CD4-positive, alpha-beta memory T cell (primary cell): Measurements from ENCODE around the gene CCR8. TPM values are rescaled to one million over a fixed set of nuclear protein-coding genes. Genes with fewer than 3 reads are reported as not detected.
A peak's percentile ranks its signal among the peaks of the same experiment; 100 is the strongest.

Experiments used
- CTCF ChIA-PET: fragments of 350-600 bp; sonication (Branson Sonifier 250); formaldehyde crosslinking; loops from one replicate; lab custom pipeline; 2021; ENCODE audit warnings: inconsistent platforms; ENCODE audit not compliant: partially characterized antibody; lab: Charles Lee
- POLR2A ChIA-PET: fragments of 350-600 bp; sonication (Branson Sonifier 250); formaldehyde crosslinking; loops from one replicate; lab custom pipeline; 2021; ENCODE audit not compliant: partially characterized antibody; lab: Charles Lee
- DNase-seq, 5 donors: peaks; one replicate each; pipeline versions ENCODE4 v3.0.0 to v3.0.0-alpha.2; 2020 to 2022; ENCODE audit warnings: mixed read lengths in 1 of 5
- H3K27ac ChIP-seq: one replicate; pipeline ENCODE4 v1.7.0; 2013; ENCODE audit warnings: low read depth, low read length
- H3K27me3 ChIP-seq: 2 replicates; pipeline ENCODE4 v1.7.0; 2013; ENCODE audit warnings: mild to moderate bottlenecking, low read length, moderate library complexity; ENCODE audit not compliant: insufficient read depth
- H3K36me3 ChIP-seq: 2 replicates; pipeline ENCODE4 v1.7.0; 2013; ENCODE audit warnings: mild to moderate bottlenecking, low read length, moderate library complexity; ENCODE audit not compliant: insufficient read depth
- H3K4me1 ChIP-seq: 2 replicates; pipeline ENCODE4 v1.7.0; 2013; ENCODE audit warnings: mild to moderate bottlenecking, low read length, moderate library complexity; ENCODE audit not compliant: insufficient read depth
- H3K4me3 ChIP-seq, 2 donors: one replicate each; pipeline ENCODE4 v1.7.0; 2013; ENCODE audit warnings: low read length in 2 of 2, mild to moderate bottlenecking in 1 of 2
- H3K9me3 ChIP-seq, 2 donors: one replicate each; pipeline ENCODE4 v1.7.0; 2013; ENCODE audit warnings: low read length in 2 of 2, control low read depth in 1 of 2; ENCODE audit not compliant: control insufficient read depth in 1 of 2
- H3K27ac Mint-ChIP-seq, 7 donors: one replicate each; pipeline ENCODE4 v1.8.0; 2020 to 2021; ENCODE audit warnings: mixed read lengths in 7 of 7, mild to moderate bottlenecking in 6 of 7, inconsistent platforms in 3 of 7, moderate library complexity in 3 of 7
- H3K27me3 Mint-ChIP-seq, 2 donors: one replicate each; pipeline ENCODE4 v1.8.0; 2020 to 2021; ENCODE audit warnings: mixed read lengths in 2 of 2
- H3K36me3 Mint-ChIP-seq, 2 donors: one replicate each; pipeline ENCODE4 v1.8.0; 2020 to 2021; ENCODE audit warnings: mixed read lengths in 2 of 2, inconsistent platforms in 1 of 2, mild to moderate bottlenecking in 1 of 2
- H3K4me1 Mint-ChIP-seq, 4 donors: one replicate each; pipeline ENCODE4 v1.8.0; 2020 to 2021; ENCODE audit warnings: mixed read lengths in 4 of 4, mild to moderate bottlenecking in 1 of 4
- H3K4me3 Mint-ChIP-seq, 8 donors: one replicate each; pipeline ENCODE4 v1.8.0; 2020 to 2021; ENCODE audit warnings: mixed read lengths in 8 of 8, mild to moderate bottlenecking in 7 of 8, moderate library complexity in 6 of 8, inconsistent platforms in 3 of 8
- H3K9me3 Mint-ChIP-seq, 8 donors: one replicate each; pipeline ENCODE4 v1.8.0; 2020 to 2021; ENCODE audit warnings: mixed read lengths in 8 of 8, mild to moderate bottlenecking in 5 of 8, inconsistent platforms in 3 of 8, moderate library complexity in 1 of 8
- intact Hi-C: fragments of 100-400 bp; cut with micrococcal nuclease; formaldehyde crosslinking; loops from one replicate; pipeline ENCODE4 v1.15.1; 2023
- polyA plus RNA-seq, 2 donors: library from polyadenylated mRNA; unstranded; fragments of 300-500 nt; fragmentation: Illumina TruSeq; gene quantifications; one replicate each; pipeline ENCODE4 v1.2.3, GENCODE V29; 2021
- total RNA-seq, 2 experiments: library from RNA; stranded (reverse); gene quantifications; one replicate each; pipeline ENCODE4 v1.2.3, GENCODE V29; 2021

CCR8 gene
- total and polyA plus RNA-seq, 4 experiments from 2014 or later = 5.3 to 12.3 (median 6.2) TPM

- H3K4me1 ChIP-seq = peaks cover 20% of the 10 kb centered on the region
- H3K4me3 ChIP-seq = no peak overlapping the region
- Mint-ChIP-seq H3K4me1 (peaks cover 17 to 51% (median 35%) of the 10 kb centered on the region in 4 donors), H3K4me3 (no peak overlapping the region), H3K27ac (peak overlapping the region in 5 of 7 donors; percentile 26 to 90 (median 63)), H3K36me3 (peaks cover 0 to 2% of the 10 kb centered on the region in 2 donors), H3K27me3 (peaks cover 0 to 1% of the 10 kb centered on the region in 2 donors), H3K9me3 (peaks cover 0 to 4% (median 0%) of the 10 kb centered on the region in 8 donors)
- peak; percentile 51 to 71 (median 63) for DNase-seq
- H3K36me3 ChIP-seq = no peaks in the 10 kb centered on the region
- H3K27ac ChIP-seq = no peak overlapping the region
- ChIA-PET POLR2A (interaction anchor here (1.1 to 2.5 kb wide), 3 partner anchors 86 to 165 kb away, joined by 3 to 10 read pairs (median 3); no protein-coding TSS in a partner anchor), CTCF (interaction anchor here (0.7 to 18.4 kb wide), 57 partner anchors 11 to 771 kb away, joined by 3 to 471 read pairs (median 6); partner anchors contain the start of genes CCR8, CX3CR1, GORASP1 and RPSA)
- no peaks in the 10 kb centered on the region for H3K27me3 ChIP-seq
- intact Hi-C loops = loop anchor here (1.0 kb wide), 4 partner anchors 86 to 191 kb away; no protein-coding TSS in a partner anchor
- no peaks in the 10 kb centered on the region for H3K9me3 ChIP-seq
Observed at GRCh38 chr3:39291903-39292329, 37.6 kb upstream of the CCR8 start.

GRCh38 chr3:39292961-39293360 lies 36.5 kb upstream of the CCR8 start:
- ChIA-PET CTCF (interaction anchor here (1.1 to 18.4 kb wide), 29 partner anchors 10 to 213 kb away, joined by 4 to 471 read pairs (median 9); partner anchors contain the start of genes CCR8, CX3CR1, GORASP1 and RPSA), POLR2A (no interaction called here)
- Mint-ChIP-seq H3K27ac (no peak overlapping the region), H3K9me3 (peaks cover 0 to 4% (median 0%) of the 10 kb centered on the region in 8 donors), H3K4me3 (no peak overlapping the region), H3K36me3 (peaks cover 0 to 2% of the 10 kb centered on the region in 2 donors), H3K4me1 (peaks cover 17 to 50% (median 35%) of the 10 kb centered on the region in 4 donors), H3K27me3 (peaks cover 0 to 1% of the 10 kb centered on the region in 2 donors)
- Histone ChIP-seq H3K4me3 (no peak overlapping the region), H3K4me1 (peaks cover 17% of the 10 kb centered on the region), H3K27ac (no peak overlapping the region), H3K9me3 (no peaks in the 10 kb centered on the region), H3K27me3 (no peaks in the 10 kb centered on the region), H3K36me3 (no peaks in the 10 kb centered on the region)
- DNase-seq = no peak
- intact Hi-C loops = loop anchor here (1.0 kb wide), 4 partner anchors 85 to 192 kb away; no protein-coding TSS in a partner anchor

- no peak overlapping the region for H3K27ac ChIP-seq
- POLR2A ChIA-PET = no interaction called here
- peaks cover 8 to 9% of the 10 kb centered on the region in 2 donors for H3K36me3 Mint-ChIP-seq
- no peaks in the 10 kb centered on the region for H3K9me3 ChIP-seq
- H3K4me1 ChIP-seq = peaks cover 11% of the 10 kb centered on the region
- intact Hi-C loops = no loop called here
- no peak overlapping the region for H3K4me3 ChIP-seq
- peaks cover 0 to 14% (median 11%) of the 10 kb centered on the region in 8 donors for H3K9me3 Mint-ChIP-seq
- peaks cover 13 to 36% (median 25%) of the 10 kb centered on the region in 4 donors for H3K4me1 Mint-ChIP-seq
- CTCF ChIA-PET = interaction anchor here (1.3 to 18.4 kb wide), 6 partner anchors 16 to 170 kb away, joined by 3 to 471 read pairs (median 90); partner anchors contain the start of genes CX3CR1 and XIRP1
- DNase-seq = peak in 2 of 5 donors; percentile 11 to 13
- H3K4me3 Mint-ChIP-seq = peak overlapping the region in 2 of 8 donors; percentile 13 to 35
- no peaks in the 10 kb centered on the region for H3K36me3 ChIP-seq
- peak overlapping the region; percentile 10 to 91 (median 89) for H3K27ac Mint-ChIP-seq
- H3K27me3 ChIP-seq = no peaks in the 10 kb centered on the region
- H3K27me3 Mint-ChIP-seq = peaks cover 0 to 1% of the 10 kb centered on the region in 2 donors
Observed at GRCh38 chr3:39294446-39295183, 34.9 kb upstream of the CCR8 start.

GRCh38 chr3:39295184-39295775 lies 34.2 kb upstream of the CCR8 start:
- no peak for DNase-seq
- no peaks in the 10 kb centered on the region for H3K27me3 ChIP-seq
- H3K36me3 ChIP-seq = no peaks in the 10 kb centered on the region
- Mint-ChIP-seq H3K36me3 (peaks cover 9 to 15% of the 10 kb centered on the region in 2 donors), H3K9me3 (peaks cover 0 to 20% (median 18%) of the 10 kb centered on the region in 8 donors), H3K27ac (peak overlapping the region in 3 of 7 donors; percentile 89 to 91 (median 90)), H3K27me3 (peaks cover 0 to 1% of the 10 kb centered on the region in 2 donors), H3K4me3 (peak overlapping the region in 3 of 8 donors; percentile 3 to 35 (median 13)), H3K4me1 (peaks cover 10 to 30% (median 20%) of the 10 kb centered on the region in 4 donors)
- H3K4me3 ChIP-seq = no peak overlapping the region
- intact Hi-C loops = no loop called here
- ChIA-PET CTCF (interaction anchor here (1.3 to 18.4 kb wide), 5 partner anchors 16 to 171 kb away, joined by 3 to 471 read pairs (median 106); partner anchors contain the start of genes CX3CR1 and XIRP1), POLR2A (no interaction called here)
- H3K9me3 ChIP-seq = no peaks in the 10 kb centered on the region
- H3K4me1 ChIP-seq = peaks cover 11% of the 10 kb centered on the region
- H3K27ac ChIP-seq = no peak overlapping the region

- peaks cover 0 to 4% of the 10 kb centered on the region in 2 donors for H3K27me3 Mint-ChIP-seq
- no peak overlapping the region for H3K27ac Mint-ChIP-seq
- H3K4me3 ChIP-seq = no peak overlapping the region
- no peaks in the 10 kb centered on the region for H3K36me3 ChIP-seq
- ChIA-PET POLR2A (no interaction called here), CTCF (interaction anchor here (1.3 to 18.4 kb wide), 5 partner anchors 8 to 172 kb away, joined by 3 to 471 read pairs (median 106); partner anchors contain the start of genes CX3CR1 and XIRP1)
- intact Hi-C loops = no loop called here
- H3K27ac ChIP-seq = no peak overlapping the region
- H3K9me3 ChIP-seq = no peaks in the 10 kb centered on the region
- H3K9me3 Mint-ChIP-seq = peaks cover 2 to 31% (median 29%) of the 10 kb centered on the region in 8 donors
- H3K4me1 ChIP-seq = peaks cover 11% of the 10 kb centered on the region
- no peak for DNase-seq
- peaks cover 15 to 22% of the 10 kb centered on the region in 2 donors for H3K36me3 Mint-ChIP-seq
- H3K4me1 Mint-ChIP-seq = peaks cover 10 to 25% (median 18%) of the 10 kb centered on the region in 4 donors
- no peak overlapping the region for H3K4me3 Mint-ChIP-seq
- no peaks in the 10 kb centered on the region for H3K27me3 ChIP-seq
Observed at GRCh38 chr3:39296197-39297077, 33.1 kb upstream of the CCR8 start.

- H3K27ac Mint-ChIP-seq = no peak overlapping the region
- peaks cover 8% of the 10 kb centered on the region for H3K4me1 ChIP-seq
- no peaks in the 10 kb centered on the region for H3K36me3 ChIP-seq
- no peak for DNase-seq
- peaks cover 3 to 54% (median 44%) of the 10 kb centered on the region in 8 donors for H3K9me3 Mint-ChIP-seq
- ChIA-PET CTCF (interaction anchor here (1.1 to 1.4 kb wide), 2 partner anchors 10 to 48 kb away, joined by 3 to 7 read pairs; no protein-coding TSS in a partner anchor), POLR2A (no interaction called here)
- no peak overlapping the region for H3K27ac ChIP-seq
- H3K9me3 ChIP-seq = no peaks in the 10 kb centered on the region
- peaks cover 5 to 17% (median 11%) of the 10 kb centered on the region in 4 donors for H3K4me1 Mint-ChIP-seq
- H3K4me3 ChIP-seq = no peak overlapping the region
- H3K36me3 Mint-ChIP-seq = peaks cover 19 to 35% of the 10 kb centered on the region in 2 donors
- no peaks in the 10 kb centered on the region for H3K27me3 ChIP-seq
- intact Hi-C loops = no loop called here
- peaks cover 2 to 11% of the 10 kb centered on the region in 2 donors for H3K27me3 Mint-ChIP-seq
- H3K4me3 Mint-ChIP-seq = peak overlapping the region in 1 of 8 donors; percentile 7
Observed at GRCh38 chr3:39299279-39299678, 30.2 kb upstream of the CCR8 start.
